Activated naive CD4-positive, alpha-beta T cell treated with anti-CD3 and anti-CD28 coated beads, Interleukin-2, amount 10 ng/mL, durations not matched to agents 7 days and 5 days (primary cell): Measurements from ENCODE around the gene EIF2S3.

Experiments used
- CTCF ChIA-PET: fragments of 350-600 bp; sonication (Branson Sonifier 250); formaldehyde crosslinking; loops from one replicate; lab custom pipeline; 2021; ENCODE audit warnings: antibody characterized with exemption; lab: Charles Lee
- DNase-seq: peaks from one replicate; pipeline ENCODE4 v3.0.0-alpha.2; 2020
- H3K27ac Mint-ChIP-seq: one replicate; pipeline ENCODE4 v1.8.0; 2021; ENCODE audit warnings: mild to moderate bottlenecking, moderate library complexity, mixed read lengths
- H3K27me3 Mint-ChIP-seq: one replicate; pipeline ENCODE4 v1.8.0; 2021; ENCODE audit warnings: mild to moderate bottlenecking, mixed read lengths
- H3K36me3 Mint-ChIP-seq: one replicate; pipeline ENCODE4 v1.8.0; 2021; ENCODE audit warnings: mixed read lengths
- H3K4me1 Mint-ChIP-seq: one replicate; pipeline ENCODE4 v1.8.0; 2021; ENCODE audit warnings: mixed read lengths
- H3K4me3 Mint-ChIP-seq: one replicate; pipeline ENCODE4 v1.8.0; 2021; ENCODE audit warnings: mild to moderate bottlenecking, moderate library complexity, mixed read lengths
- H3K9me3 Mint-ChIP-seq: one replicate; pipeline ENCODE4 v1.8.0; 2021; ENCODE audit warnings: mixed read lengths

EIF2S3 gene

DNA sequence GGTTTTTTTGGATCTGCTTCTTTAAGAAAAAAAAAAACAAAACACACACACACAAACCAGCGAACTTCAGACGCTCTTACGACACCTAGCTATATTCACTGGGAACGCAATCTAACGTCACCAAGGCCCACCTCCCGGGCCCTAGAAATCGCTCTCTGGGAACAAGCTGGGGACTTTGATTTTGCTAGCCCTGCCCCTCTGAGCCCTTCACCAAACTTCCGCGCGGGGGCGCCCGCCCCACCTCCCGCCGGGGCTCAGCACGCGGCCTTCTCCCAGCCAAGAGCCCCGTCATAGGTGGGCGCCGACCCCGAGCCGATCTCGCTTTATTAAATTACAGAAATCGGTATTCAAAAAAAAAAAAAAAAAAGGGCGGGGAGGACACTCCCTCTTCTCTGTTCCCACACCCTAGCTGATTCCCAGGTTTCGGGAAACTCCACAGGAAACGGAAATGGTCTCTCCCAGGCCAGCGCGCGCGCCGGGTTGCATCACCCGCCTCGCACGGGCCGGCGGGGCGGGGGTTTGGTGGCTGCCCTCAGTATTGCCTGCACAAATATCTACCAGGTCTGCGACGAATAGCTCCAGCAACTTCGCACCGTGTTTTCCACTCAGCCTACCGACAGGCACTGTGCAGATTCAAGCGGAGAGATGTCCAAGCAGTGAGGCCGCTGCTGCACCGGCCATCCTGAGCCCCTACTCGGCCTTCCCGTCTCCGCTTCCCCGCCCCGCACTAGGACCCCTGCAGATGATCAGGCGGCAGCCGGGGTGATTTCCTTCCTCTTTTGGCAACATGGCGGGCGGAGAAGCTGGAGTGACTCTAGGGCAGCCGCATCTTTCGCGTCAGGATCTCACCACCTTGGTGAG is at the start of gene EIF2S3:
Gene EIF2S3 (plus strand): TSS at position 775 of the 861 bp plus-strand sequence. CDS start 13 bp downstream, at position 788.
- peaks cover 11% of the 10 kb centered on the region for H3K4me1 Mint-ChIP-seq
- H3K27ac Mint-ChIP-seq = no peak within 1 kb of the TSS
- peaks cover 4% of the 10 kb centered on the region for H3K36me3 Mint-ChIP-seq
- peak; percentile 89 for DNase-seq
- H3K9me3 Mint-ChIP-seq = no peaks in the 10 kb centered on the region
- H3K27me3 Mint-ChIP-seq = no peaks in the 10 kb centered on the region
- CTCF ChIA-PET = interaction anchor here (0.6 to 1.9 kb wide), 12 partner anchors 12 to 309 kb away, joined by 3 to 19 read pairs (median 4); partner anchors contain the start of genes APOO, CXorf58, KLHL15 and SAT1
- no peak within 1 kb of the TSS for H3K4me3 Mint-ChIP-seq

- Mint-ChIP-seq H3K27me3 (no peaks in the 10 kb centered on the region), H3K9me3 (no peaks in the 10 kb centered on the region), H3K4me3 (no peak overlapping the region), H3K36me3 (peaks cover 17% of the 10 kb centered on the region), H3K4me1 (peaks cover 11% of the 10 kb centered on the region), H3K27ac (no peak overlapping the region)
- no peak for DNase-seq
- CTCF ChIA-PET = no interaction called here
Observed at GRCh38 chrX:24005028-24005427, 49.7 kb upstream of the EIF2S3 start.

GRCh38 chrX:24005867-24006266 is 48.9 kb upstream of the EIF2S3 start:
- CTCF ChIA-PET = no interaction called here
- Mint-ChIP-seq H3K4me3 (no peak overlapping the region), H3K27ac (no peak overlapping the region)

GRCh38 chrX:24012266-24012665 is 42.5 kb upstream of the EIF2S3 start:
- Mint-ChIP-seq H3K27ac (peak overlapping the region; percentile 24), H3K9me3 (no peaks in the 10 kb centered on the region), H3K4me3 (no peak overlapping the region), H3K36me3 (peaks cover 26% of the 10 kb centered on the region), H3K27me3 (no peaks in the 10 kb centered on the region), H3K4me1 (peaks cover 34% of the 10 kb centered on the region)
- DNase-seq = no peak
- CTCF ChIA-PET = interaction anchor here (1.3 kb wide), 1 partner anchor 23 kb away, joined by 4 read pairs; no protein-coding TSS in a partner anchor

More at GRCh38 chrX:24005867-24006266, 48.9 kb upstream of the EIF2S3 start:
- no peak for DNase-seq
- H3K9me3 Mint-ChIP-seq = no peaks in the 10 kb centered on the region
- H3K36me3 Mint-ChIP-seq = peaks cover 22% of the 10 kb centered on the region
- H3K4me1 Mint-ChIP-seq = peaks cover 16% of the 10 kb centered on the region
- H3K27me3 Mint-ChIP-seq = no peaks in the 10 kb centered on the region

- CTCF ChIA-PET = interaction anchor here (0.6 kb wide), 1 partner anchor 110 kb away, joined by 3 read pairs; no protein-coding TSS in a partner anchor
- Mint-ChIP-seq H3K9me3 (no peaks in the 10 kb centered on the region), H3K4me3 (peak overlapping the region; percentile 46), H3K27ac (peak overlapping the region; percentile 78), H3K36me3 (peaks cover 23% of the 10 kb centered on the region), H3K4me1 (peaks cover 29% of the 10 kb centered on the region), H3K27me3 (no peaks in the 10 kb centered on the region)
- DNase-seq = peak; percentile 27
Observed at GRCh38 chrX:24014388-24015018, 40.3 kb upstream of the EIF2S3 start.

DNA sequence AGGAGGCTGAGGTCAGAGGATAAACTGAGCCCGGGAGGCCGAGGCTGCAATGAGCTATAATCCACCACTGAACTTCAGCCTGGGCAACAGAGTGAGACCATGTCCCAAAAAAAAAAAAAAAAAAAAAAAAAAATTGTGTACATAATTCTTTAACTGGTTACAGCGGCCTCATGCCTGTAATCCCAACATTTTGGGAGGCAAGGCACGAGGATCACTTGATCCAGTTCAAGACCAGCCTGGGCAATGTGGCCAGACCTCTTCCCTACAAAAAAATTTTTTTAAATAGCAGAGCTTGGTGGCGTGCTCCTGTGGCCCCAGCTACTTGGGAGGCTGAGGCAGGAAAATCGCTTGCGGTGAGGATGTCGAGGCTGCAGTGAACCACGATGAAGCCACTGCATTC is 37.1 kb upstream of the EIF2S3 start:
- CTCF ChIA-PET = no interaction called here

DNA sequence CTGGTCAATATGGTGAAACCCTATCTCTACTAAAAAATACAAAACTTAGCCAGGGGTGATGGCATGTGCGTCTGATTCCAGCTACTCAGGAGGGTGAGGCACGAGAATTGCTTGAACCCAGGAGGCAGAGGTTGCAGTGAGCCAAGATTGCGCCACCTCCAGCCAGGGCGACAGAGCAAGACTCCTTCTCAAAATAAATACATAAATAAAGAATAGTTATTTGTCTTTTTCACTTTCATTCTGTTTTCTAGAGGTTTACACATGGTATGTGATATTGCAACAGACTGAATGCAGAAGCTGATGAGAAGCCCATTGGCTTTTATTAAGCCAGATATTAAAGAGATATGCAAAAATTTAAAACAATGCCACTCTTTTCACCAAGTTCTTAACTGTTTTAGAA is 35.9 kb upstream of the EIF2S3 start:
- CTCF ChIA-PET = no interaction called here
- Mint-ChIP-seq H3K4me3 (no peak overlapping the region), H3K4me1 (peaks cover 47% of the 10 kb centered on the region), H3K27ac (no peak overlapping the region), H3K9me3 (no peaks in the 10 kb centered on the region), H3K27me3 (no peaks in the 10 kb centered on the region), H3K36me3 (peaks cover 26% of the 10 kb centered on the region)
- DNase-seq = no peak

More for the DNA sequence above, 37.1 kb upstream of the EIF2S3 start:
- H3K4me1 Mint-ChIP-seq = peaks cover 42% of the 10 kb centered on the region
- H3K9me3 Mint-ChIP-seq = no peaks in the 10 kb centered on the region
- DNase-seq = no peak
- no peaks in the 10 kb centered on the region for H3K27me3 Mint-ChIP-seq
- no peak overlapping the region for H3K4me3 Mint-ChIP-seq
- no peak overlapping the region for H3K27ac Mint-ChIP-seq
- H3K36me3 Mint-ChIP-seq = peaks cover 22% of the 10 kb centered on the region

- H3K27me3 Mint-ChIP-seq = no peaks in the 10 kb centered on the region
- no peaks in the 10 kb centered on the region for H3K9me3 Mint-ChIP-seq
- no peak overlapping the region for H3K4me3 Mint-ChIP-seq
- peaks cover 24% of the 10 kb centered on the region for H3K36me3 Mint-ChIP-seq
- peak; percentile 25 for DNase-seq
- H3K4me1 Mint-ChIP-seq = peaks cover 44% of the 10 kb centered on the region
- CTCF ChIA-PET = no interaction called here
- no peak overlapping the region for H3K27ac Mint-ChIP-seq
Observed at GRCh38 chrX:24019448-24019847, 35.3 kb upstream of the EIF2S3 start.

- Mint-ChIP-seq H3K4me1 (peaks cover 35% of the 10 kb centered on the region), H3K36me3 (peaks cover 20% of the 10 kb centered on the region), H3K27ac (peak overlapping the region; percentile 11), H3K27me3 (no peaks in the 10 kb centered on the region), H3K9me3 (no peaks in the 10 kb centered on the region), H3K4me3 (no peak overlapping the region)
- no peak for DNase-seq
- CTCF ChIA-PET = no interaction called here
Observed at GRCh38 chrX:24020306-24020876, 34.4 kb upstream of the EIF2S3 start.

- Mint-ChIP-seq H3K36me3 (peaks cover 16% of the 10 kb centered on the region), H3K27me3 (no peaks in the 10 kb centered on the region), H3K27ac (peak overlapping the region; percentile 91), H3K4me1 (peaks cover 40% of the 10 kb centered on the region), H3K9me3 (no peaks in the 10 kb centered on the region), H3K4me3 (peak overlapping the region; percentile 85)
- no peak for DNase-seq
- CTCF ChIA-PET = no interaction called here
Observed at GRCh38 chrX:24023544-24023943, 31.2 kb upstream of the EIF2S3 start.

DNA sequence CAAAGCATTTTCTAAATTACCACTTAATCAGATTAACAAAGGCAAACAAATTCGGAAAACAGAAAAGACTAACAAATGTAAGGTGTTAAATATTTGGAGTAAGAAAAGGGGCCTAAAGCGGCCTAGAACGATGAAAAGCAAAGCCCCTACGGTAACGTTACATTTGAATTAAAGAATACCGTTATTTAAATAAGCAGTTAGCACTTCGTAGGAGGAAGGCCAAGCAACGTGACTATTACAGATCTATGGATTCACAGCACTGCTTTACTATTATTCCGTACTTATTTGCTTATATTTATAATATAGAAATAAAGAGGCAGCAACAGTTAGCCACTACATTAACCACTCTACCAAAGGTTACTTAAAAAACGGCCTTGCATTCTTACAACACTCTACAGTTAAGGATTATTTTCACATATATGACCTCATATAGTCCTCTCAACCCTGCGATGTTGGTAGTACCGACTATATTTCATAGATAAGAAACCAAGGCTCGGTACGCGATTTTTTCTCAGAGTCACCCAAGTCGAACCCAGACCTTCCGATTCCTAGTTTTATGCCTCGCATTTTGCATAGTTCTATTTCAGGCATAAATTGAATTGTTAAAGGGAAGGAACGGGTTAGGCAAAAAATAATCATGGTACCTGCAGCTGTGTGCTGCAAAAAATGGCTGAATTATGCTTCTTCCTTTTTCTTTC is 30.6 kb upstream of the EIF2S3 start:
- Mint-ChIP-seq H3K4me3 (peak overlapping the region; percentile 85), H3K4me1 (peaks cover 40% of the 10 kb centered on the region), H3K9me3 (no peaks in the 10 kb centered on the region), H3K27me3 (no peaks in the 10 kb centered on the region), H3K36me3 (peaks cover 16% of the 10 kb centered on the region), H3K27ac (peak overlapping the region; percentile 94)
- DNase-seq = no peak
- CTCF ChIA-PET = interaction anchor here (0.6 kb wide), 1 partner anchor 28 kb away, joined by 3 read pairs; no protein-coding TSS in a partner anchor

DNA sequence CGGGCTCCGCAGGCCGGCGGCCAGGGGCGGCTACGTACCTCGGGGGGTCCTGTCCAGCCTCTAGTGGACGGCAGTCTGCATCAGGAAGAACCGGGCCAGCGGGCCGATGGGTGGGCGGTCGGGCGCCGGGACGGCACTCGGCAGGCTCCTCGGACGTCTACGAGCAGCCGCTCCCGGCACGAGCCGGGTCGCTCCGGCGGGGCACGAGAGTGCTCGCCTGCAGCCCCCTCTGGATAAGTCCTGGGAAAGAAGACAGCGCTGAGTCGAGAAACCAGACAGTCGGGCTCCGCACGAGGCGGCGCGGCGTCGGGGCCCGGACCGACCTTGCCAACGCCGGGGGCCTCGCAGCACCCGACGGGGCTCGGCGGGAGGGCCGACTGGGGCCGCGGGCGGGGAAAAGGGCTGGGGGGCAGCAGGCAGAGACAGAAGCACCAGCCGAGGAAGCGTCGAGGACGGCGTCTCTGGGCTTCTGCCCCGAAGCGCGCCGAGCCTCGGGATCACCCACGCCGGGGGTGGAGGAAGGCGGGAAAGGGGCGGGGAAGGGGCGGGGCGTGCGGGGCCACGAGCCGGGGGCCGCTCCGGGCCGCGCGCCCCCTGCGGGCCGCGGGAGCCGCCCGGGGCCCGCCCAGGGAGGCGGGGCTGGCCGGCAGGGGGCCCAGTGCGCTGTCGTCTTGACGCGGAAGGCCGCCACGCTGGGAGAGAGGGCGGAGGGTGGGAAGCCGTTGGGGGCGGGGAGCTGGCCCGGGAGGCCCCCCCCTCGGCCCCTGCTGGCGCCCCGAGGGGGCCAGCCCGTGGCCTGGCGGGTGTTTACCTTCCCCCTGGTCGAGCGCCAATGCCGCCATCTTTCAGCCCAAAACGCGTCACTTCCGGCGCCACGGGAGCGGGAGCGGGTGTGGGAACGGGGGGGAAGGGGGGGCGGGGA is 29.7 kb upstream of the EIF2S3 start:
- Mint-ChIP-seq H3K27ac (peak overlapping the region; percentile 94), H3K36me3 (peaks cover 12% of the 10 kb centered on the region), H3K27me3 (peaks cover 3% of the 10 kb centered on the region), H3K9me3 (no peaks in the 10 kb centered on the region), H3K4me1 (peaks cover 32% of the 10 kb centered on the region), H3K4me3 (peak overlapping the region; percentile 85)
- DNase-seq = peak; percentile 85
- CTCF ChIA-PET = interaction anchor here (0.6 to 2.3 kb wide), 4 partner anchors 27 to 123 kb away, joined by 3 to 10 read pairs (median 4); partner anchors contain the start of genes APOO, CXorf58 and EIF2S3
